GM23338 (cell line): ENCODE data around the gene HK1. TPM values are rescaled to one million over a fixed set of nuclear protein-coding genes. Genes with fewer than 3 reads are reported as not detected.

Experiments
- ATAC-seq: fragments of 200-7000 bp; cut with Tn5 transposase; 3 replicates; pipeline ENCODE4 v1.9.1; 2020
- DNase-seq: peaks from one replicate; pipeline ENCODE4 v3.0.0-alpha.2; 2015; ENCODE audit warnings: low spot score
- H2AFZ ChIP-seq: fragments of 200-600 bp; sonication (generic); 2 replicates; pipeline ENCODE4 v1.8.0; 2016; ENCODE audit warnings: antibody characterized with exemption, mild to moderate bottlenecking, moderate library complexity
- H3F3A ChIP-seq: fragments of 200-600 bp; sonication (generic); replicated peaks from 2 replicates; pipeline ENCODE4 v1.8.0; 2017; ENCODE audit warnings: antibody characterized with exemption, mixed run types, low read depth
- H3K27ac ChIP-seq: fragments of 200-600 bp; sonication (generic); 2 replicates; pipeline ENCODE4 v1.6.1; 2016; ENCODE audit warnings: low read depth
- H3K27me3 ChIP-seq: fragments of 200-600 bp; sonication (generic); 2 replicates; pipeline ENCODE4 v1.8.0; 2016; ENCODE audit warnings: mild to moderate bottlenecking, mixed run types, moderate library complexity; ENCODE audit not compliant: insufficient read depth
- H3K36me3 ChIP-seq: fragments of 200-600 bp; sonication (generic); 2 replicates; pipeline ENCODE4 v1.8.0; 2016; ENCODE audit warnings: mild to moderate bottlenecking; ENCODE audit not compliant: insufficient read depth
- H3K4me1 ChIP-seq: fragments of 200-600 bp; sonication (generic); 2 replicates; pipeline ENCODE4 v1.8.0; 2016; ENCODE audit warnings: mild to moderate bottlenecking, moderate library complexity; ENCODE audit not compliant: insufficient read depth
- H3K4me2 ChIP-seq: fragments of 200-600 bp; sonication (generic); 2 replicates; pipeline ENCODE4 v1.7.1; 2017; ENCODE audit warnings: mixed run types
- H3K4me3 ChIP-seq: fragments of 200-600 bp; sonication (generic); 2 replicates; pipeline ENCODE4 v1.6.1; 2016; ENCODE audit warnings: mixed run types
- H3K79me2 ChIP-seq: fragments of 200-600 bp; sonication (generic); replicated peaks from 2 replicates; pipeline ENCODE4 v1.8.0; 2017; ENCODE audit warnings: mild to moderate bottlenecking; ENCODE audit not compliant: insufficient read depth
- H3K9me2 ChIP-seq: fragments of 200-600 bp; sonication (generic); 2 replicates; pipeline ENCODE4 v1.8.0; 2017; ENCODE audit not compliant: insufficient read depth
- H4K20me1 ChIP-seq: fragments of 200-600 bp; sonication (generic); replicated peaks from 2 replicates; pipeline ENCODE4 v1.8.0; 2017; ENCODE audit warnings: mild to moderate bottlenecking; ENCODE audit not compliant: insufficient read depth
- H3K27ac Mint-ChIP-seq: 2 replicates; pipeline ENCODE4 v1.8.0; 2020; ENCODE audit warnings: inconsistent platforms, mild to moderate bottlenecking, moderate library complexity, mixed read lengths
- H3K27me3 Mint-ChIP-seq: 3 replicates; pipeline ENCODE4 v1.8.0; 2022; ENCODE audit warnings: low read depth, mild to moderate bottlenecking, moderate library complexity, mixed read lengths, inconsistent platforms; ENCODE audit not compliant: insufficient read depth, poor library complexity
- H3K36me3 Mint-ChIP-seq: 3 replicates; pipeline ENCODE4 v1.8.0; 2021; ENCODE audit warnings: low read depth, mild to moderate bottlenecking, inconsistent platforms, moderate library complexity, mixed read lengths
- H3K4me1 Mint-ChIP-seq: 3 replicates; pipeline ENCODE4 v1.8.0; 2020; ENCODE audit warnings: mild to moderate bottlenecking, inconsistent platforms, mixed read lengths
- H3K4me3 Mint-ChIP-seq: 3 replicates; pipeline ENCODE4 v1.8.0; 2021; ENCODE audit warnings: moderate library complexity, mild to moderate bottlenecking, inconsistent platforms, mixed read lengths
- H3K9me3 Mint-ChIP-seq: 3 replicates; pipeline ENCODE4 v1.8.0; 2020; ENCODE audit warnings: moderate library complexity, mild to moderate bottlenecking, inconsistent platforms, mixed read lengths
- CREB1 ChIP-seq: fragments of 250-450 bp; sonication (Bioruptor Pico); IDR thresholded peaks from 2 replicates; pipeline ENCODE4 v1.5.0; 2020; ENCODE audit warnings: low read depth, mild to moderate bottlenecking, moderate library complexity
- CTCF ChIP-seq, 2 experiments: fragments of 200-600 bp in 1 of 2; sonication (generic) in 1 of 2; conservative IDR thresholded peaks; 2 replicates each; pipeline versions ENCODE4 v1.5.1 to v1.6.1; 2016 to 2017; ENCODE audit warnings: antibody characterized with exemption in 2 of 2, low read depth in 2 of 2, mild to moderate bottlenecking in 2 of 2, moderate library complexity in 1 of 2
- EZH2 ChIP-seq: fragments of 200-600 bp; sonication (generic); IDR thresholded peaks from one replicate; pipeline ENCODE4 v1.8.0; 2017; ENCODE audit warnings: antibody characterized with exemption, mild to moderate bottlenecking, low read depth; ENCODE audit not compliant: unreplicated experiment
- NANOG ChIP-seq: IDR thresholded peaks from 2 replicates; pipeline ENCODE4 v1.6.1; 2016; ENCODE audit warnings: antibody characterized with exemption, borderline replicate concordance
- STAT1 ChIP-seq: IDR thresholded peaks from one replicate; pipeline ENCODE4 v1.6.1; 2016; ENCODE audit warnings: antibody characterized with exemption; ENCODE audit not compliant: unreplicated experiment
- ZNF462 ChIP-seq: fragments of 250-450 bp; sonication (Bioruptor Pico); IDR thresholded peaks from 2 replicates; pipeline ENCODE4 v1.5.0; 2020; ENCODE audit warnings: mild to moderate bottlenecking, moderate library complexity
- polyA plus RNA-seq: library from polyadenylated mRNA; unstranded; fragments of >200 nt; fragmentation: Nextera tagmentation; extraction: Ambion mirVana; gene quantifications from 2 replicates; pipeline ENCODE4 v1.2.1, GENCODE V29; 2016
- total RNA-seq: library from RNA; depleted of rRNA; stranded (reverse); fragments of >200 nt; shearing (Covaris generic); gene quantifications from 2 replicates; pipeline ENCODE4 v1.2.3, GENCODE V29; 2014
- TF ChIP-seq, protein P1 (sequence below): IDR thresholded peaks from one replicate; pipeline ENCODE4 v1.6.1; 2018; ENCODE audit warnings: antibody characterized with exemption; ENCODE audit not compliant: unreplicated experiment

Gene HK1
- total and polyA plus RNA-seq, 2 experiments from 2014 or later: 76.6 to 229 TPM

- H3K9me2 ChIP-seq: no peaks in the 10 kb centered on the region
- TF ChIP-seq ZNF462 (CRISPR knock-in tag): no peak
- TF ChIP-seq EZH2: no peak
- no peak for TF ChIP-seq CTCF (conservative IDR thresholded peaks at IDR 0.05; ENCODE audit: low read depth in 2 of 2)
- TF ChIP-seq STAT1: no peak
- no peak for TF ChIP-seq CREB1 (CRISPR knock-in tag)
- TF ChIP-seq NANOG: no peak
- TF ChIP-seq, protein P1, sequence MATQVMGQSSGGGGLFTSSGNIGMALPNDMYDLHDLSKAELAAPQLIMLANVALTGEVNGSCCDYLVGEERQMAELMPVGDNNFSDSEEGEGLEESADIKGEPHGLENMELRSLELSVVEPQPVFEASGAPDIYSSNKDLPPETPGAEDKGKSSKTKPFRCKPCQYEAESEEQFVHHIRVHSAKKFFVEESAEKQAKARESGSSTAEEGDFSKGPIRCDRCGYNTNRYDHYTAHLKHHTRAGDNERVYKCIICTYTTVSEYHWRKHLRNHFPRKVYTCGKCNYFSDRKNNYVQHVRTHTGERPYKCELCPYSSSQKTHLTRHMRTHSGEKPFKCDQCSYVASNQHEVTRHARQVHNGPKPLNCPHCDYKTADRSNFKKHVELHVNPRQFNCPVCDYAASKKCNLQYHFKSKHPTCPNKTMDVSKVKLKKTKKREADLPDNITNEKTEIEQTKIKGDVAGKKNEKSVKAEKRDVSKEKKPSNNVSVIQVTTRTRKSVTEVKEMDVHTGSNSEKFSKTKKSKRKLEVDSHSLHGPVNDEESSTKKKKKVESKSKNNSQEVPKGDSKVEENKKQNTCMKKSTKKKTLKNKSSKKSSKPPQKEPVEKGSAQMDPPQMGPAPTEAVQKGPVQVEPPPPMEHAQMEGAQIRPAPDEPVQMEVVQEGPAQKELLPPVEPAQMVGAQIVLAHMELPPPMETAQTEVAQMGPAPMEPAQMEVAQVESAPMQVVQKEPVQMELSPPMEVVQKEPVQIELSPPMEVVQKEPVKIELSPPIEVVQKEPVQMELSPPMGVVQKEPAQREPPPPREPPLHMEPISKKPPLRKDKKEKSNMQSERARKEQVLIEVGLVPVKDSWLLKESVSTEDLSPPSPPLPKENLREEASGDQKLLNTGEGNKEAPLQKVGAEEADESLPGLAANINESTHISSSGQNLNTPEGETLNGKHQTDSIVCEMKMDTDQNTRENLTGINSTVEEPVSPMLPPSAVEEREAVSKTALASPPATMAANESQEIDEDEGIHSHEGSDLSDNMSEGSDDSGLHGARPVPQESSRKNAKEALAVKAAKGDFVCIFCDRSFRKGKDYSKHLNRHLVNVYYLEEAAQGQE: no peak
- Mint-ChIP-seq H3K9me3 (peaks cover 2% of the 10 kb centered on the region; the same call in 2 of the 3 replicates), H3K27ac (no peak overlapping the region), H3K4me1 (peaks cover 5% of the 10 kb centered on the region; the same call in 2 of the 3 replicates), H3K27me3 (peaks cover 16% of the 10 kb centered on the region), H3K4me3 (no peak overlapping the region), H3K36me3 (no peaks in the 10 kb centered on the region)
- H3F3A ChIP-seq: no peaks in the 10 kb centered on the region
- H3K36me3 ChIP-seq: no peaks in the 10 kb centered on the region
- H3K27ac ChIP-seq: no peak overlapping the region
- H2AFZ ChIP-seq: no peak overlapping the region
- H3K27me3 ChIP-seq: peaks cover 10% of the 10 kb centered on the region
- DNase-seq (no peak), ATAC-seq (no peak)
- no peaks in the 10 kb centered on the region; the same call in 1 of the 2 replicates for H3K4me1 ChIP-seq
- no peak overlapping the region for H3K4me3 ChIP-seq
- no peak overlapping the region for H3K4me2 ChIP-seq
- no peaks in the 10 kb centered on the region; the same call in 1 of the 2 replicates for H4K20me1 ChIP-seq
- H3K79me2 ChIP-seq: no peaks in the 10 kb centered on the region
Measured at GRCh38 chr10:69445041-69445440, 166.7 kb downstream of the HK1 start.
